Stomach (tissue), 9 donors: ENCODE data around the gene CAMK2N2. TPM values are rescaled to one million over a fixed set of nuclear protein-coding genes. Genes with fewer than 3 reads are reported as not detected.

Experiments
- DNase-seq, 2 donors: peaks; one replicate each; pipeline versions ENCODE4 v3.0.0 to v3.0.0-alpha.2; 2013 to 2019
- H3K27ac ChIP-seq, 5 donors: fragments of 200-600 bp in 4 of 5; sonication (generic) in 4 of 5; one replicate each; pipeline ENCODE4 v1.5.1; 2013 to 2019; ENCODE audit warnings: mild to moderate bottlenecking in 1 of 5, moderate library complexity in 1 of 5
- H3K27me3 ChIP-seq, 3 donors: fragments of 200-600 bp; sonication (generic); one replicate each; pipeline ENCODE4 v1.5.1; 2017 to 2019; ENCODE audit warnings: mixed run types in 1 of 3
- H3K36me3 ChIP-seq, 4 donors: fragments of 200-600 bp; sonication (generic); 1 replicate in 3 of 4; 2 replicates in 1 of 4; pipeline ENCODE4 v1.5.1; 2016 to 2019
- H3K4me1 ChIP-seq, 4 donors: fragments of 200-600 bp; sonication (generic); one replicate each; pipeline ENCODE4 v1.5.1; 2016 to 2019
- H3K4me3 ChIP-seq, 4 donors: fragments of 200-600 bp; sonication (generic) in 3 of 4; one replicate each; pipeline ENCODE4 v1.5.1; 2016 to 2019; ENCODE audit warnings: mild to moderate bottlenecking in 1 of 4
- H3K9me3 ChIP-seq, 4 donors: fragments of 200-600 bp; sonication (generic); one replicate each; pipeline ENCODE4 v1.5.1; 2016 to 2019
- EP300 ChIP-seq: sonication (generic); formaldehyde crosslinking; IDR thresholded peaks from one replicate; pipeline ENCODE4 v1.6.1; 2017; ENCODE audit warnings: antibody characterized with exemption
- POLR2A ChIP-seq, 4 donors: fragments of 450-650 bp; IDR thresholded peaks; one replicate each; pipeline ENCODE4 v1.6.1; 2016; ENCODE audit warnings: antibody characterized with exemption in 4 of 4, control low read depth in 2 of 4, mild to moderate bottlenecking in 1 of 4, moderate library complexity in 1 of 4
- POLR2AphosphoS5 ChIP-seq, 3 donors: sonication (generic); formaldehyde crosslinking; IDR thresholded peaks; one replicate each; pipeline ENCODE4 v1.6.1; 2016; ENCODE audit warnings: antibody characterized with exemption in 3 of 3
- WGBS, 5 donors: extraction: QIAGEN DNeasy Blood & Tissue Kit in 3 of 5; methylation state at CpG; one replicate each; pipeline versions ENCODE4 v1.1.5 to v1.1.7; 2013 to 2018; 5-methylcytosine and 5-hydroxymethylcytosine counted together
- intact Hi-C: fragments of 100-400 bp; cut with DNase I; formaldehyde crosslinking; loops from one replicate; pipeline ENCODE4 v1.15.1; 2023; ENCODE audit warnings: low total_unique reads
- polyA plus RNA-seq, 3 donors: library from polyadenylated mRNA; stranded (reverse); fragments of 200-250 nt; gene quantifications; one replicate each; pipeline ENCODE4 v1.2.3, GENCODE V29; 2013
- total RNA-seq, 5 donors: library from RNA; depleted of rRNA; stranded (reverse); fragments of >200 nt; gene quantifications; one replicate each; pipeline versions ENCODE4 v1.1.0 to v1.2.3, GENCODE V29; 2014 to 2016
- TF ChIP-seq, protein P1 (sequence below), 7 experiments: fragments of 450-650 bp in 4 of 7; fragments of 200-600 bp in 3 of 7; sonication (generic) in 3 of 7; IDR thresholded peaks; one replicate each; pipeline ENCODE4 v1.5.1; 2016 to 2019; ENCODE audit warnings: antibody characterized with exemption in 7 of 7, control low read depth in 2 of 7, mild to moderate bottlenecking in 1 of 7
- donor health status: healthy with polysubstance abuse.
- donor health status: Bipolar disorder and iron deficiency.
- donor health status: healthy.

The CAMK2N2 gene
- total and polyA plus RNA-seq, 8 donors = 0.58 to 1.2 (median 0.68) TPM; not detected in 5

DNA sequence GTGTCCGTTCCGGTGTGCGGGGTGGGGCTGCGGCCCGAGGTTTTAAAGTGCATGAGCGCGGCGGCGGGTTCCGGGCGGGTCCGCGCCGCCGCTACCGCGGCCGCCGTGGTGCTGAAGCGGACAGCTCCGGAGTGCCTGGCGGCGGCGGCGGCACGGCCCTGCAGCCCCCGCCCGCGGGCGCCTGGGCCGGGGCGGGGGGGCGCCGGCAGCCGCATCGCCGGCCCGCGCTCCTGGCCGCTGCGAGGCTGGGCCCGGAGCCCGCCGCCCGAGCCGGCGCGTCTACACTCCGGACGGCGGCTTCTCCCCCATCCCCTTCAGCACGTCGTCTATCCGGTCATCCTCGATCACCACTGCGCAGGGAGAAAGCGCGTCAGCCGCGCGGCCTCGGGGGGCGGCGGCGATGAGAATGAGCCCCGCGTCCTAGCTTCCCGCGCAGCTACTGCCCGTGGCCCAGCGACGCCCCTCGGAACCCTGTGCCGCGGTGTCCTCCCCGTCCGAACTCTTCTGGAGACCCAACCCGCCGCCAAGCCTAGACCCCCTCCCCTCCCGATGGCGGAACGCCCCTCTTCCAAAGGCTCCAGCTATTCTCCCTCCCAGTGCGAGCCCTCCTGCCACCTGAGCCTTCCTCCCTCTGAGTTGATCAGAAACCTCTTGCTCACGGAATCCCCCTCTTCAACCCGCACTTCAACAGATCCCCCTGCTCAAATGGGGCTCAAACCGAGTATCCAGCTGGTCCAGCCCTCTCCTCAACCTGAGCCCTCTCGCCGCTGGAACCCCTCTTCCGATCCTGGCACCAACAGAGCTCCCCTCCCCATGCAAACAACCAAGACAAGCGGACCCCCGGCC lies 1.3 kb downstream of the CAMK2N2 start:
- H3K9me3 ChIP-seq = no peaks in the 10 kb centered on the region
- no peak overlapping the region for H3K27ac ChIP-seq
- H3K36me3 ChIP-seq = peaks cover 0 to 16% (median 9%) of the 10 kb centered on the region in 4 donors
- WGBS, 5 donors = 1 to 4% (median 2%) methylated on average over 35 to 91 of the region's 91 CpGs
- peak overlapping the region; percentile 45 to 64 (median 56) for H3K4me3 ChIP-seq
- TF ChIP-seq POLR2A (IDR thresholded peaks at IDR 0.05) (no peak), POLR2AphosphoS5 (IDR thresholded peaks at IDR 0.05) (no peak), EP300 (no peak)
- DNase-seq = peak; percentile 36 to 82
- H3K27me3 ChIP-seq = peaks cover 9 to 79% (median 50%) of the 10 kb centered on the region in 3 donors
- intact Hi-C loops = no loop called here
- peaks cover 30 to 34% (median 32%) of the 10 kb centered on the region in 4 donors for H3K4me1 ChIP-seq

DNA sequence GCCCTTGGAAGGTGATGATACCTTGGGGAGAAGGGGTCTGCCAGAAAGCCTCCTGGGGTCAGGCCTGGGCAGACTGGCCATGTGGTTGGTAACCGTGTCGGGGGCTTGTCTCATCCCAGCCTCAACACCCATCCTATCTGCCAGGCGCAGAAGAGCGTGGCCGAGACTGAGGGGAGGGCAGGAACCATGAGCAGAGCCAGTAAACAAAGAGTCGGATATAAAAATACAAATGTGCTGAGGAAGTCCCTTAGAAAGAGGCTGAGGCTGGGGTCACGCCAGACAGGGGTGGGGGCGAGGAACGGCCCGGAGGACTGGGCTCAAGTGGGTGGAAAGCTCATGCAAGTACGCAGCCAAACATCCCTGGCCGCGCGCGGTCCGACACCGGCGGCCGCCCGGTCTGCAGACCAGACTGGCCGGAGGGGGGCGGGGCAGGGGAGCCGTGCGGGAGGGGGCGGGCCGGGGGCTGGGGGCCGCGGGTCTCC lies 1.9 kb downstream of the CAMK2N2 start:
- TF ChIP-seq POLR2AphosphoS5 (IDR thresholded peaks at IDR 0.05) (no peak), EP300 (no peak), POLR2A (IDR thresholded peaks at IDR 0.05) (no peak)
- TF ChIP-seq, protein P1, sequence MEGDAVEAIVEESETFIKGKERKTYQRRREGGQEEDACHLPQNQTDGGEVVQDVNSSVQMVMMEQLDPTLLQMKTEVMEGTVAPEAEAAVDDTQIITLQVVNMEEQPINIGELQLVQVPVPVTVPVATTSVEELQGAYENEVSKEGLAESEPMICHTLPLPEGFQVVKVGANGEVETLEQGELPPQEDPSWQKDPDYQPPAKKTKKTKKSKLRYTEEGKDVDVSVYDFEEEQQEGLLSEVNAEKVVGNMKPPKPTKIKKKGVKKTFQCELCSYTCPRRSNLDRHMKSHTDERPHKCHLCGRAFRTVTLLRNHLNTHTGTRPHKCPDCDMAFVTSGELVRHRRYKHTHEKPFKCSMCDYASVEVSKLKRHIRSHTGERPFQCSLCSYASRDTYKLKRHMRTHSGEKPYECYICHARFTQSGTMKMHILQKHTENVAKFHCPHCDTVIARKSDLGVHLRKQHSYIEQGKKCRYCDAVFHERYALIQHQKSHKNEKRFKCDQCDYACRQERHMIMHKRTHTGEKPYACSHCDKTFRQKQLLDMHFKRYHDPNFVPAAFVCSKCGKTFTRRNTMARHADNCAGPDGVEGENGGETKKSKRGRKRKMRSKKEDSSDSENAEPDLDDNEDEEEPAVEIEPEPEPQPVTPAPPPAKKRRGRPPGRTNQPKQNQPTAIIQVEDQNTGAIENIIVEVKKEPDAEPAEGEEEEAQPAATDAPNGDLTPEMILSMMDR (IDR thresholded peaks at IDR 0.05) = no peak
- Histone ChIP-seq H3K4me1 (peaks cover 30 to 34% (median 32%) of the 10 kb centered on the region in 4 donors), H3K27ac (no peak overlapping the region), H3K27me3 (peaks cover 9 to 72% (median 46%) of the 10 kb centered on the region in 3 donors), H3K4me3 (peak overlapping the region in 3 of 4 donors; percentile 14 to 64 (median 63)), H3K36me3 (peaks cover 0 to 16% (median 9%) of the 10 kb centered on the region in 4 donors), H3K9me3 (no peaks in the 10 kb centered on the region)
- 18 to 28% (median 24%) methylated on average over 10 to 28 of the region's 28 CpGs for WGBS, 5 donors
- no peak for DNase-seq
- intact Hi-C loops = no loop called here

DNA sequence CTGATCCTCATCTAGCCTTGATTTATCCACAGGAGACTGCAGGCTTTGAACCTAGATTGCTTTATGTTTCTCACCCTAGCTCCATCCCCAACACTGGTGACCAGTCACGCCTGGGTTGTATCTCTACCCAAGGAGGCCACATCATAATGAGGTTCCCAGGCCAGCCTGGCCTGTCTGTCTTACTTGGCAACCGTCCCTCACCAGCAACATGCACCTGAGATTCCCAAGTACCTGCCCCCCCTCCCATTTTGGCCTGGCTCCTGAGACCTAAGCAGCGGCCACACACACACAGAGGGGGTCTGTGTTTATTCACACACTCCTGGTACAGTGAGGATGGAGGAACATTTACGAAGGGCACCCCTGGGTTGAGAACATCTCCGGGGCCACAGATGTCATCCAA lies 2.4 kb downstream of the CAMK2N2 start:
- H3K4me1 ChIP-seq = peaks cover 30 to 34% (median 32%) of the 10 kb centered on the region in 4 donors
- no peak overlapping the region for H3K4me3 ChIP-seq
- H3K27me3 ChIP-seq = peaks cover 9 to 67% (median 45%) of the 10 kb centered on the region in 3 donors
- intact Hi-C loops = no loop called here
- H3K36me3 ChIP-seq = peaks cover 0 to 16% (median 9%) of the 10 kb centered on the region in 4 donors
- no peak for DNase-seq
- 86 to 90% (median 89%) methylated on average over 5 of the region's 5 CpGs for WGBS, 5 donors
- no peaks in the 10 kb centered on the region for H3K9me3 ChIP-seq
- H3K27ac ChIP-seq = no peak overlapping the region
- TF ChIP-seq POLR2AphosphoS5 (IDR thresholded peaks at IDR 0.05) (no peak), EP300 (no peak), POLR2A (IDR thresholded peaks at IDR 0.05) (no peak)
- TF ChIP-seq, protein P1 (IDR thresholded peaks at IDR 0.05) = no peak

DNA sequence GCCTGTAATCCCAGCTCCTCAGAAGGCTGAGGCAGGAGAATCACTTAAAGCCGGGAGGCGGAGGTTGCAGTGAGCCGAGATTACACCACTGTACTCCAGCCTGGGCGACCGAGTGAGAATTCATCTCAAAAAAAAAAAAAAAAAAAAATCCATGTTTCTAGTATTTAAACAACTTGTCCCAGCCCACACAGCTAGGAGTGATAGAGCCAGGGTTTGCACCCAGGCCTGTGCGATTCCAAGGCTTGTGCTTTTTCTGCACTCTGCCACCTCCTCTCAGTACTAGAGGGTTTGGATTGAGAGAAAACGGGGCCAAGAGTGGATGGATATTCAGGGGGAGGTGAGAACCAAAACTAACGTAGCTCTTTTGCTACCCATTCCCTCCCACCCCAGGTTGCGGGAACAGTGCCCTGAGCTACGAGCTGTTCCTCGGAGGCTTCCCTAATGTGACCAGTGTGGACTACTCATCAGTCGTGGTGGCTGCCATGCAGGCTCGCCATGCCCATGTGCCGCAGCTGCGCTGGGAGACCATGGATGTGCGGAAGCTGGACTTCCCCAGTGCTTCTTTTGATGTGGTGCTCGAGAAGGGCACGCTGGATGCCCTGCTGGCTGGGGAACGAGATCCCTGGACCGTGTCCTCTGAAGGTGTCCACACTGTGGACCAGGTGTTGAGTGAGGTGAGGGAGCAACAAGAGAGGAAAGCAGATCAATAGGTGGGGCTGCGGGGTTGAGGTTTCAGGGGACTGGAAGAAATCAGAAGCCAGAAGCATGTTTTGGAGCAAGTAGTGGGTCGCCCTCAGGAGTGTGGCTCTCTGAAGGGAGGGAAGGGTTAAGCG lies 4.1 kb downstream of the CAMK2N2 start:
- intact Hi-C loops = no loop called here
- peaks cover 0 to 16% (median 9%) of the 10 kb centered on the region in 4 donors for H3K36me3 ChIP-seq
- TF ChIP-seq POLR2AphosphoS5 (IDR thresholded peaks at IDR 0.05) = no peak
- TF ChIP-seq EP300 = no peak
- TF ChIP-seq, protein P1 (IDR thresholded peaks at IDR 0.05) = no peak
- no peak for TF ChIP-seq POLR2A (IDR thresholded peaks at IDR 0.05)
- peaks cover 24 to 28% (median 27%) of the 10 kb centered on the region in 4 donors for H3K4me1 ChIP-seq
- no peaks in the 10 kb centered on the region for H3K9me3 ChIP-seq
- no peak overlapping the region for H3K27ac ChIP-seq
- H3K4me3 ChIP-seq = no peak overlapping the region
- DNase-seq = no peak
- peaks cover 8 to 51% (median 33%) of the 10 kb centered on the region in 3 donors for H3K27me3 ChIP-seq
- 92 to 95% (median 95%) methylated on average over 23 of the region's 23 CpGs for WGBS, 5 donors
